ENCODE results near the gene GNPAT.

GNPAT gene

GRCh38 chr1:231218078-231218477 is 22.9 kb upstream of the GNPAT start:
- Histone ChIP-seq H3K4me1 (ENCODE audit: low read length) (peaks cover 17% of the 10 kb centered on the region), H3K9me3 (ENCODE audit: insufficient read depth, low read length) (no peaks in the 10 kb centered on the region), H2AFZ (ENCODE audit: low read depth, low read length) (no peak overlapping the region), H3K4me3 (ENCODE audit: low read length) (no peak overlapping the region), H3K27ac (ENCODE audit: low read length) (no peak overlapping the region), H4K20me1 (ENCODE audit: insufficient read depth, low read length) (no peaks in the 10 kb centered on the region), H3K79me2 (ENCODE audit: low read length) (no peaks in the 10 kb centered on the region), H3K9ac (ENCODE audit: low read length) (no peak overlapping the region), H3K27me3 (ENCODE audit: low read depth, low read length) (peaks cover 9% of the 10 kb centered on the region), H3K36me3 (replicated peaks; ENCODE audit: low read depth, low read length) (peaks cover 3% of the 10 kb centered on the region), H3K4me2 (ENCODE audit: low read length) (no peak overlapping the region)
- TF ChIP-seq, protein P1, sequence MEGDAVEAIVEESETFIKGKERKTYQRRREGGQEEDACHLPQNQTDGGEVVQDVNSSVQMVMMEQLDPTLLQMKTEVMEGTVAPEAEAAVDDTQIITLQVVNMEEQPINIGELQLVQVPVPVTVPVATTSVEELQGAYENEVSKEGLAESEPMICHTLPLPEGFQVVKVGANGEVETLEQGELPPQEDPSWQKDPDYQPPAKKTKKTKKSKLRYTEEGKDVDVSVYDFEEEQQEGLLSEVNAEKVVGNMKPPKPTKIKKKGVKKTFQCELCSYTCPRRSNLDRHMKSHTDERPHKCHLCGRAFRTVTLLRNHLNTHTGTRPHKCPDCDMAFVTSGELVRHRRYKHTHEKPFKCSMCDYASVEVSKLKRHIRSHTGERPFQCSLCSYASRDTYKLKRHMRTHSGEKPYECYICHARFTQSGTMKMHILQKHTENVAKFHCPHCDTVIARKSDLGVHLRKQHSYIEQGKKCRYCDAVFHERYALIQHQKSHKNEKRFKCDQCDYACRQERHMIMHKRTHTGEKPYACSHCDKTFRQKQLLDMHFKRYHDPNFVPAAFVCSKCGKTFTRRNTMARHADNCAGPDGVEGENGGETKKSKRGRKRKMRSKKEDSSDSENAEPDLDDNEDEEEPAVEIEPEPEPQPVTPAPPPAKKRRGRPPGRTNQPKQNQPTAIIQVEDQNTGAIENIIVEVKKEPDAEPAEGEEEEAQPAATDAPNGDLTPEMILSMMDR (IDR thresholded peaks at IDR 0.05; ENCODE audit: low read depth, low read length) = no peak
- no peak for TF ChIP-seq EZH2phosphoT487 (IDR thresholded peaks at IDR 0.05; ENCODE audit: low read depth)

- no peak overlapping the region for H3K9ac ChIP-seq (ENCODE audit: low read length)
- peaks cover 14% of the 10 kb centered on the region for H3K36me3 ChIP-seq (replicated peaks; ENCODE audit: low read depth, low read length)
- no peaks in the 10 kb centered on the region for H4K20me1 ChIP-seq (ENCODE audit: insufficient read depth, low read length)
- no peak for TF ChIP-seq EZH2phosphoT487 (IDR thresholded peaks at IDR 0.05; ENCODE audit: low read depth)
- TF ChIP-seq, protein P1 (IDR thresholded peaks at IDR 0.05; ENCODE audit: low read depth, low read length) = no peak
- no peak overlapping the region for H2AFZ ChIP-seq (ENCODE audit: low read depth, low read length)
- H3K4me3 ChIP-seq (ENCODE audit: low read length) = no peak overlapping the region
- H3K9me3 ChIP-seq (ENCODE audit: insufficient read depth, low read length) = no peaks in the 10 kb centered on the region
- H3K27me3 ChIP-seq (ENCODE audit: low read depth, low read length) = peaks cover 9% of the 10 kb centered on the region
- no peak overlapping the region for H3K27ac ChIP-seq (ENCODE audit: low read length)
- H3K4me2 ChIP-seq (ENCODE audit: low read length) = no peak overlapping the region
- H3K4me1 ChIP-seq (ENCODE audit: low read length) = peaks cover 16% of the 10 kb centered on the region
- H3K79me2 ChIP-seq (ENCODE audit: low read length) = no peaks in the 10 kb centered on the region
These were observed 21.3 kb upstream of the GNPAT start for GRCh38 chr1:231219422-231220401.

DNA sequence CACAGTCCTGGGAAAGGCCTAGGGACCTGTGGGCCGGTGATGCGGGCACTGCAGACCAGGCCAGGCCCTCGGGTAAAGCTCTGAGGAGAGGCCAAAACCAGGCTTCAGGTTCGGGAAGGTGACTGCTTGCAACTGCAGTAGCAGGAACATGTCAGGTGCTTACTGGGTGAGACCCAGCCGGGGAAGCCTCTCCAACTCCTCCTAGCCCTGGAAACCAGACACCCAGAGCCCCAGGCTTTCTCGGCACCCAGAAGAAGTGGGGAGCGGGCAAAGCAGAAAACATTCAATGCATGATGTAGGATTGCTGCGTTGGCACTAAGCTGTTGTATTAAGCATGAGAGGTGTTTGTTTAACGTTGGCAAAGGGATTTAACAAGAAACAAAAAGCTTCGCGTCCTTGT is 20.2 kb upstream of the GNPAT start:
- Histone ChIP-seq H3K36me3 (replicated peaks; ENCODE audit: low read depth, low read length) (peaks cover 25% of the 10 kb centered on the region), H3K27ac (ENCODE audit: low read length) (no peak overlapping the region), H3K4me3 (ENCODE audit: low read length) (no peak overlapping the region), H3K4me1 (ENCODE audit: low read length) (peaks cover 5% of the 10 kb centered on the region), H3K79me2 (ENCODE audit: low read length) (no peaks in the 10 kb centered on the region), H2AFZ (ENCODE audit: low read depth, low read length) (no peak overlapping the region), H3K4me2 (ENCODE audit: low read length) (no peak overlapping the region), H3K27me3 (ENCODE audit: low read depth, low read length) (peaks cover 6% of the 10 kb centered on the region), H3K9ac (ENCODE audit: low read length) (no peak overlapping the region), H3K9me3 (ENCODE audit: insufficient read depth, low read length) (no peaks in the 10 kb centered on the region), H4K20me1 (ENCODE audit: insufficient read depth, low read length) (no peaks in the 10 kb centered on the region)
- TF ChIP-seq, protein P1 (IDR thresholded peaks at IDR 0.05; ENCODE audit: low read depth, low read length) = no peak
- TF ChIP-seq EZH2phosphoT487 (IDR thresholded peaks at IDR 0.05; ENCODE audit: low read depth) = no peak

DNA sequence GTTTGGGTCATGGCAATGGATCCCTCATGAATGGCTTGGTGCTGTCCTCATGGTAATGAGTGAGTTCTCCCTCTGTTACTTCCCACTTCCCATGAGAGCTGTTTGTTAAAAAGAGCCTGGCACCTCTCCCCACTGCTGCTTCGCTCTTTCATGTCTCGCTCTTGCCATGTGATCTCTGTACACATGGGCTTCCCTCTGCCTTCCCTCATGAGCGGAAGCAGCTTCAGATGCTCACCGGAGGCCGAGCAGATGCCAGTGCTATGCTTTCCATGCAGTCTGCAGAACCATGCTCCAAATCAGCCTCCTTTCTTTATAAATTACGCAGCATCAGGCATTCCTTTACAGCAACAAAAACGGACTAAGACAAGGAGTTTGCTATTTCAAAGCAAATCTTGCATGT is 14.9 kb upstream of the GNPAT start:
- no peak overlapping the region for H3K27ac ChIP-seq (ENCODE audit: low read length)

More for the DNA sequence above, 14.9 kb upstream of the GNPAT start:
- TF ChIP-seq, protein P1 (IDR thresholded peaks at IDR 0.05; ENCODE audit: low read depth, low read length) = no peak
- TF ChIP-seq EZH2phosphoT487 (IDR thresholded peaks at IDR 0.05; ENCODE audit: low read depth) = no peak
- Histone ChIP-seq H3K79me2 (ENCODE audit: low read length) (peaks cover 7% of the 10 kb centered on the region), H3K4me2 (ENCODE audit: low read length) (no peak overlapping the region), H3K9me3 (ENCODE audit: insufficient read depth, low read length) (no peaks in the 10 kb centered on the region), H4K20me1 (ENCODE audit: insufficient read depth, low read length) (no peaks in the 10 kb centered on the region; the same call in 1 of the 2 replicates), H3K36me3 (replicated peaks; ENCODE audit: low read depth, low read length) (peaks cover 50% of the 10 kb centered on the region), H2AFZ (ENCODE audit: low read depth, low read length) (no peak overlapping the region), H3K4me3 (ENCODE audit: low read length) (no peak overlapping the region), H3K27me3 (ENCODE audit: low read depth, low read length) (no peaks in the 10 kb centered on the region), H3K9ac (ENCODE audit: low read length) (no peak overlapping the region), H3K4me1 (ENCODE audit: low read length) (no peaks in the 10 kb centered on the region)

Measured in OCI-LY3 (cell line).